GM18873 (cell line): ENCODE data around the gene NOP56.

Experiments
- ATAC-seq: cut with Tn5 transposase; IDR thresholded peaks from one replicate; pipeline ENCODE4 v1.9.1; 2021; ENCODE audit warnings: mild to moderate bottlenecking, moderate library complexity, moderate number of reproducible peaks; ENCODE audit not compliant: unreplicated experiment, low FRiP score

The NOP56 gene

DNA sequence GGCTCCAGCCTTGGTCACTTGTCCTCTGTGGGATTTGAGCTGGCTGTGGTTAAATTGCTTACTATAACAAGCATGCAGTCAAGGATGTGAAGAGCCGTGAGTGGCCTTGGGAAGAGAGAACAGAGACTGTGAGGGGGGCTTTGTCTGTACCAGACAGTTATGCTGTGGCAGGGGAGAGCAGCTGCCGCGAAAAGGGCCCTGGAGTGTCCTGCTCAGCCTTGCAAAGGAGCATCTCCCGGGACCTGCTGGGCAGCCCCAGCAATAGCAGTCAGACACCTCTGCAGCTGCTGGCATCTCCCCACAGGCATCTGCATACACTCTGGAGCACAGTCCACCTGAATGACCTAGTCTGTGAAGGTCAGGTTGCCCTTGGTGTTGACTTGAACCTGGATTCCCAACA, 46.5 kb downstream of the NOP56 start:
- no peak for ATAC-seq

DNA sequence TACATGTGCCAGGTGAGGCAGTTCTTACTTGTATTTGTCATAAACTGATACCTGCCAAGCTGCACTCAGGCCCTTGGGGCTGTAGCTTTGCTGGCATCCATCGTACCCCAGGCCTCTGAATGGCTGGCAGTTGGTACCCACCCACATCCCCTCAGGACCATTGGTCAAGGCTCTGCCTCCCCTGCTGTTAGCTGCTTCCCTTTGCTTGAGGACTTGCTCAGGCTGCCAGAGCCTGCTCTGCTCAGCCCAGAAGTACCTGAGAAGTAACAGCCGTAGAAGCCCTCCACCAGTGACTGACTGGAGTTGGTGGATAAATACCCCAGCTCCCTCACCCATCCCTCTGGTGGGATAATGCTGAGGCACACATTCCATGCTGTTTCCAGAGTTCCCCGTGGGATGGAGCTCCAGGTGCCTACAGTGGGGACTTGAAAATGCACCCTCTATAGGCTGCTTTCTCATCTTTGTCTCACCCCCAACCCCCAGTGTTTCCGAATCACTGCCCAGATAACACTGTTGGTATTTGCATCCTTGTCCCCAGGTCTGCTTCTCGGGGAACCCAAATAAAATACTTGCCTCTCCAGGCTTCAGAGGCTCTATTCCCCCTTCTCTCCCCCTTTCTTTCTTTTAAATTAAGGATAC, 47.5 kb downstream of the NOP56 start:
- ATAC-seq: no peak

DNA sequence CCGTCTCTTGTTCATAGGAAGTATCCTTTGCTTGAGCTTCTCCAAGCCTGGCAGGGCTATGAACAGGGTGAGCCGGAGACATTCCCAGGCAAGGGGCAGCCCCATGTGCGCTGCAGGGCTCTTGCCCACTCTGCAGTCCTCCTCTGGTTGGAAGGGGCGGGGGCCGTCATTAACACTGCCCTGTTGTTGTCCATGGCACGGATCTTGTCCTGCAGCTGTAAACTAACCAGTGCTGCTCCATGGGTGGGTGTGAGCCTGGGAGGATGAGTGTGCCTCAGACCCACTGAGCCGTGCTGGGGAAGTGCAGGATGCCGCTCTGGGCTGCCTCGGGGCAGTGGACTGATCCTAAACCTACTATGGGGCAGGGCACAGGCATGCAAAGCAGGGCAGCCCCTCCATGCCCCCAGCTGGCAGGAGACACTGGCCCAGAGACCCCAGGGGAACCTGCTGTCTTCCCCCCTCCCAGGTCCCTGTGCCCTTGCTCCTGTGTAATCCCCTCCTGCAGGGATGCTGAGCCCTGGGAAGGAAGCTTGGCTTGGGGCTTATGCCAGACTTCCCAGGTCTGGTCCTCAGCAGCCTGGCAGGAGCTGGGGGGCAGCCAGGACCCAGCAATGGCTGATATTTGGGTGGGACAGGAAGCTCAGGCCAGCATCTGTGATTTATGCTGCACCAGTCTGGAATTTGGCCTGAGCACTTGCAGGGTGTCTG, 48.6 kb downstream of the NOP56 start:
- no peak for ATAC-seq

DNA sequence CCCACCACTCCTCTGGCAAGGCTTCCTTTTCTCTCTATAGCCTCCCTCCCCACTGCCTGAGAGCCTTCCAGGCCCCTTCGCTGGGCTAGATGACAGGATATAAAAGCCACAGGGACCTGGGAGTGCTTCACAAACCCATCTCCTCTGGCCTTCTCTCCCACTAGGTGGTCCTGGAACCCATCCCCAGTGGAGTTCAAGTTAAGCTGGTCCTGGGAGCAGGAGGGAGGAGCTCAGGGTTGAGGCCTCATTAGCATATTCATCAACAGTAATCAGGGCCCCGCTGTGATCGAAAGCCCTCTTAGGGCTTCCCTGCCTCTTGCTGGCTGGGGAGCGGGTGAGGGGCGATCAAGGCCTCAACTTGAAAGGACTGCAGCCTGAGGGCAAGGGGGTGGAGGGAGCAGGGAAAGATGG, 49.2 kb downstream of the NOP56 start:
- no peak for ATAC-seq

DNA sequence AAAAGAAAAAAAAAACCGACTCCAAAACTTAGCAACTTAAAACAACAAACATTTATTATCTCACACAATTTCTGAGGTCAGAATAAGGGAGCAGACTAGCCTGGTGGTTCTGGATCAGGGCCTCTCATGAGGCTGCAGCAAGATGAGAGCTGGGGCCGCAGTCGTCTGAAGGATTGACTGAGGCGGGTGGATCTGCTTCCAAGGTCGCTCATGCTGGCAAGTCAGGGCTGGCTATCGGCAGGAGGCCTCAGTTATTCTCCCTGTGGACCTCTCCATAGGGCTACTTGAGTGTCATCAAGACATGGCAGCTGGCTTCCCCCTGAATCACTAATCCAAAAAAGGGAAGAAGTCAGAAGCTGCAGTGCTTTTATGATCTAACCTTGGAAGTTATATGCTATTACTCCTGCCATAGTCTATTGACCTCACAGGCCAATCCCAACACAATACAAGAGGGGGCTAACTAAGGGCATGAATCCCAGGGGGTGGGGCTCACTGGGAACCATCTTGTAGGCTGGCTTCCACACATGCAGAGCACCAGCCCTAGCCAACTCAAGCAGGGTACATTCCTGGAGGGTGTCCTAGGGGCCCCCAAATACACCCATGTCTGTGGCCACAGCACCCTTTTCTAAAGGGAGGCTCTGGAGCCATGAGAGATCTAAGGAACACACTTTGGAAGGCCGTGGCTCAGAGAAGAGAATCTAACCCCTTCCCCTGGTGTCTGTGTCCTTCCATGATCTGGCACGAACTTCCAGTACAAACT, 51.5 kb downstream of the NOP56 start:
- ATAC-seq: no peak

DNA sequence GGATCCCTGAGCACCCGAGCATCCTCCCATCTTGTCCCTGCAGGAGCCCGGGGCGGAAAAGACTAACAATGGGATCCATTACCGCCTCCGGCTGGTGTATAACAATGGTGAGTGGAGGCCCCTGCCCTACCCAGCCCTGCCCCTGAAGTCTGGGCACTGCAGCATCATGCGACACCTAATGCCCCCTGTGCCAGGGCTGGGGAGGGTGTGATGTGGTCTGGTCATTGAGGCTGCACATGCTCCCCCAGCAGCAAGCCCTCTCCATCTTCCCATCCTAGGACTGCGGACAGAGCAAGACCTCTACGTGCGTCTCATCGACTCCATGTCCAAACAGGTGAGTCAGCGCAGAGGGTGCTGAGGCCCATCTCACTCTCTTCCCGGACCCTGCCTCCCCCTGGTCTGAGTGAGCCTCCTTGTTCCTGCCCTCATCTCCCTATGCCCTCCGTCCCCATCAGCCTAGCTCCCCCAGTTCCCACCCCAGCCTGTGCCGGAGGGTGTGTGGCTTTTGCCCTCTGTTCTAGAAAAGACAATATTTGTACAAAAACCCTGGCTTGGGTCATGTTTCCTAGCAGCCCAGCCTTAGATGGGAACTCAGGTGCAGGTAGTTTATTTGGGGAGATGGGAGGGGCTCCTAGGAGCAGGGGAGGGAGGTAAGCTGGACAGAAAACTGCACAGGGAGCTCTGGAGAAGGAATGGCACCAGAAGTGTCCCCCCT, 53.7 kb downstream of the NOP56 start:
- ATAC-seq: no peak

DNA sequence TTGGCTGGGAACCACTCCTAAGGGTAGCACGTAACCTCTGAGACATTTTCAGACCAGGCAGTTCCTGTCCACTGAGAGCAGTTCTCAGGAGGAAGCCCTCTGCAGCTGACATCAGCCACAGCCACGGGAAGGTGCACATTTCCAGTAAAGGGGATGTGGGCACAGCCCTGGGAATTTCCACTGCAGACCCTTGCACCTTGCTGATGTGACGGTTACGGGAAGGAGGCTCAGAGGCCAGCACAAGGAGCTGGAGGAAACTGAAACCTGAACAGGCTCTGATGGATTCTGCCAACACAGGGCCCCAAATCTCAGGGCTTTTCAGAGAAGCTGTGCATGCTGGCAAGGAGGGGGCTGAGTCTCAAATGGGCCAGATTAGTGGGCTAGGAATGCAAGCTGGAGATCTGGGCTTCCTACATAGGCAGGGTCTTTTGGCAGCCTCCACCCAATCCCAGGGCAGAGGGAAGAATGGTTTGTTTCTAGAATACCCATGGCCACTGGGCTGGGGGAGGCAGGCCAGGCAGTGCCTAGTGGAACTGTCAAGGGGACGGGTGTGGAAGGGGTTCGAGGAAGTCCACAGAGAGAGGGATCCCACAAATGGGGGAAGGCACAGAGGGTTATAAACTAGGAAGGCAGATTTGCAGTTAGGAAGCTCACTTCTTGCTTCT, 54.4 kb downstream of the NOP56 start:
- no peak for ATAC-seq

DNA sequence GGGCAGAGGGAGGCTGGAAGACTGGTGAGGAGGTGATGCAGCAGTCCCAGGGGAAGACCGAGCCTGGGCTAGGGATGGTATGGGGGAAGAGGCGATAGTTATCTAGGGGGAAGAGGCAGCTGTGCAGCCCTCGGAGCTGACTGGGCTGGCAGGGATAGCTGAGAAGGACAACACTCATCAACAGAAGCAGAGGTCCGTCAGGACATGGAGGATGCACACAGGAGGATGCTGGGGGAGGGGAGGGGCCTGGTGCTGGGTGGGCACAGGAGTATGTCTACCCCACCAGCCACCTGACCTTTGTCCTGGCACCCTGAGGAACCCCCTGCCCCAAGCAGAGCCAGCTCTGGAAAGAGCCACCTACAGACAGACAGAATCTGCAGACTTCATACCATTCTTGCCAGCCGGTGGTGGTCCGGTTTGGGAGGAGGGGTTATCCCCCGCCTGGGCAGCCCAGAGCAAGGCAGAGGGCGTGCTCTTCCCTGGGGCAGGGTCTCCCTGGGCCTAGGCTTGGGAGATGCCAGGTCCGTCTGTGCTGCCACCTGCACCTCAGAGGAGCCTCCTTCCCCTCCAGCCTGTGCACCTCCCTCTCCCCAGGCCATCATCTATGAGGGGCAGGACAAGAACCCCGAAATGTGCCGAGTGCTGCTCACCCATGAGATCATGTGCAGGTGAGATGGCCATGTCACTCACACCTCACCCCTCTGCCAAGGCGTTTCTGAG, 55.1 kb downstream of the NOP56 start:
- ATAC-seq: no peak
